Stimulated activated CD8-positive, alpha-beta memory T cell treated with anti-CD3 and anti-CD28 coated beads, Interleukin-12 subunit alpha, Interleukin-12 subunit beta, amount 100 ng/mL, for 4 hours (primary cell): Measurements from ENCODE around the gene ABR.
A peak's percentile ranks its signal among the peaks of the same experiment; 100 is the strongest.
"Not testable (repeated sequence)": the region's sequence is repeated elsewhere in the genome, so short reads cannot be mapped to it uniquely, and the experiment has no call there.

Experiments used
- DNase-seq: peaks from one replicate; pipeline ENCODE4 v3.0.0-alpha.2; 2020; ENCODE audit warnings: low read depth

The ABR gene

DNA sequence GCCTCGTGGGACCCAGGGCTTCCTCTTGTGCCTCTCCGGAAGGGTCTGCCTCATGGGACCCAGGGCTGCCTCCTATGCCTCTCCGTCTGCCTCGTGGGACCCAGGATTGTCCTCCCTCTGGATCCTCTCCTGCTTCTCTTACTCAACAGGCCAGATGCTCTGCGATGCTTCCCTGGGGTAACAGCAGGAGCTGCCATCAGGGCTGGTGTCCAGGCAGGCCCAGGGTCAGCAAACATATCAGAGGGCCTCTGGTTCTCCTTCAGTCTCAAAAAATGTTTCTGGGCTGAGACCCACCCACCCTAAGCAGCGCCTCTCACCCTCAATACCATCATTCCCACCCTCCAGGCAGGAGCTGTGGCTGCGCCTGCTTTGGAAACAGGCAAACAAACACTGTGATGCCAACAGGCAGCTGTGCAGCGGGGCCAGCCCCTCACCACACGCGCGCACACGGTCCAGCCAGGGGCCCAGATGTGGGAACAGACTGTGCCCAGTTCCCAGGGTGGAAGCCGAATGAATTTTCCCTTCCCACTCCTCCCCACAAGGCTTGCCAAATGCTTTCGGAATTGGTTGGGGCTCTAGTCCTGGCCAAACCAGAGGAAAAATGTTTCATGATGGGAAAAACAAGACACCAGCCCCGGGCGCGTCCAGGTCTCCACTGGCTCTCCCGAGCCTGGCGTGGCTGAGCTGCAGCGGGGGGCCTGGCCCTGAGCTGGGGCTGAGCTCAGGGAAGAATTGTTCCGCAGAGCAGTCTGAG is 171.6 kb downstream of the ABR start:
- DNase-seq = no peak

DNA sequence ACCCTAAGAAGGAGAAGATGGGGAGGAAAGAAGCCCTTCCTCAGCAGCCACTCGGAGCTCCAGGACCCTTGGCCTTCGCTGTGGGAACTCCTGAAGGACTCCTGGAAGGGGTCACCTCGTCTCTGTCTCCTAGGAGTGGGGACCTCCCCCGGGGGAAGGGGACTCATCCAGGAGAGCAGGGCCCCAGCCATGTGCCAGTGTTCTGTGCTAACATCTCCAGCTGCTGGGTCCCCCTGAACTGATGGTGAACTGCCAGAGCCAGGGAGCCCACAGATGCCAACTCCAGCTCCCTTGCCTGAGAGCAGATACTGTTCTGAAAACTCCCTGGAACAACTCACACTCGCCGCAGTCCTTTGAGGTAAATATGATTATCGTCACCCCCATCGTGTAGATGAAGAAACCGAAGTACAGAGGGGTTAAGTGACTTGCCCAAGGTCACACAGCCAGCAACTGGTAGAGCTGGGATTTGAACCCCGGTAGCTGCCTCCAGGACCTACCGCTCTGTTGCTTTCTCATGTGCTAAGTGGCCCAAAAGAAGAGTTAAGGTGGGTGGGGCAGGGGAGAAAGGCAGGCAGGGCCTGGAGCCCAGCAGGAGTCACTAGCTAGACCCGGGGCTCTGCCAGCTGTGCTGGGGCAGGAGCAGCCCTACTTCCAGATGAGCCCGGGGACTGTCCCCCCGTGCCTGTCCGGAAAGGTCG is 172.3 kb downstream of the ABR start:
- DNase-seq = no peak

DNA sequence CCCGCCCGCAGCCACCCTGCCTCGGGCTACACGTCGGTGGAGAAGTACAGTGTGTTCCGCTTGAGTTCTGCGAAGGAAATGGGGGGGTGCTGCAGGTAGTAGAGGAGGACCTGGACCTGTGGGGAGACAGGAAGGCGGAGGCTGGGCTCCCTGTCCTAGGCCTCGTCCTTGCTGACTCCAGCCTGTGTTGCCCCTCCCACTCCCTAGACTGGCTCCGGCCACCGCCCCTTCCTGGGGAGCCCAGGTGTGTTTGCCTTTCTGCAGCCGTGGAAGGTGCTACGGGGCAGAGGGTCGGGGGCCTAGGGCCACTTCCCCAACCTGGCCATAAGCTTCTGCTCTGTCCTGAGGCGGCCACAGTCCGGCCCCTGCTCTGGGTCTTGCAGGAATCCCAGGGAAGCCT is 173.7 kb downstream of the ABR start:
- no peak for DNase-seq

DNA sequence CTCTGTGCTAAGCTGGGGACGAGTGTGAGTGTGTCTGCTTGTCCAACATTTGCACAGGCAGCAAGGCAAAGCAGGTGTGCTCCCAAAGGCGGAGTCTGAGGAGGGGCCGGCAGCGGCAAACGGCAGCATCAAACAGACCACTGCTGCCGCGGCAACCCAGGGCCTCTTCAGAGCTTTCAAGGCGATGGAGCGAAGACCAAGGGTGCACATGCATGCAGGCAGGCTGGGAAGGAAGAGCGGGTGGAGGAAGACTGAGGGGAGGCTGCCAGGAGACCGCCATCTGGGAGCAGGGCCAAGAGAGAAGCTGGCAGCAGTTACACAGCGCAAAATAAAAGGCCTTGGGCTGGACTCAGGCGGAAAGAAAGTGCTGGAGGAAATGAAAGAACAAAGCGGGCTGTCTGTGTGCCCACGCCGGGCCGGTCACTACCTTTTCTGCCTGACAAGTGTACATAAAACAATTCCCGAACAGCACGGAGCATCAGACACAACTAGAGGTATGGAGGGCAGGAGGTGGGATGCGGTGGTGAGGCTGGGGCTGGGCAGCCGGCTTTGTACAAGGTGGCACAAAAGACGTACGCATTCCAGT is 174.3 kb downstream of the ABR start:
- no peak for DNase-seq

DNA sequence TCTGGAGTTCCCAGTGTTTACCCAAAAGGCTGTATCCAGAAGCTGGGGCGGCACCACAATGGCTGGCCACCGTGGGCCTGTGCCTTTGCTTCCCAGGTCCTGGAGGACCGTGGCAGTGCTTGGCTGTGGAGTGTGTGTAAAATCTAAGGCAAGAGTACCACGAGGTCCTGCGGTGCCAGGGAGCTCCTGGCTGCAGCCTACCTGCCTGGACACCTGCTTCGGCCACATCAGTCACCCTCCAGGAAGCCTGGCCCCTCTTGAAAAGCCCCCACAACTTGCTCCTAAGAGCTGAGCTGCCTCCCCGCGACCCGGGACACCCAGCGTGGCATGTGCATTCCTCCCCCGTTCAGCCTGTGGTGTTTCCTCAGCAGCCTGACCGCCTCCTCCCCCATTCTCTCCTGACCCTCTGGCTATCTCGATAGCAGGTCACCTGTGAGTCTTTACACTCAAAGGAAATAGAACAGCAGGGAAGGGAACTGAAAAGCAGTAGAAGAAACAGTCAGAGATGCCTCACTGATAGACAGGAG is 174.9 kb downstream of the ABR start:
- DNase-seq = no peak

DNA sequence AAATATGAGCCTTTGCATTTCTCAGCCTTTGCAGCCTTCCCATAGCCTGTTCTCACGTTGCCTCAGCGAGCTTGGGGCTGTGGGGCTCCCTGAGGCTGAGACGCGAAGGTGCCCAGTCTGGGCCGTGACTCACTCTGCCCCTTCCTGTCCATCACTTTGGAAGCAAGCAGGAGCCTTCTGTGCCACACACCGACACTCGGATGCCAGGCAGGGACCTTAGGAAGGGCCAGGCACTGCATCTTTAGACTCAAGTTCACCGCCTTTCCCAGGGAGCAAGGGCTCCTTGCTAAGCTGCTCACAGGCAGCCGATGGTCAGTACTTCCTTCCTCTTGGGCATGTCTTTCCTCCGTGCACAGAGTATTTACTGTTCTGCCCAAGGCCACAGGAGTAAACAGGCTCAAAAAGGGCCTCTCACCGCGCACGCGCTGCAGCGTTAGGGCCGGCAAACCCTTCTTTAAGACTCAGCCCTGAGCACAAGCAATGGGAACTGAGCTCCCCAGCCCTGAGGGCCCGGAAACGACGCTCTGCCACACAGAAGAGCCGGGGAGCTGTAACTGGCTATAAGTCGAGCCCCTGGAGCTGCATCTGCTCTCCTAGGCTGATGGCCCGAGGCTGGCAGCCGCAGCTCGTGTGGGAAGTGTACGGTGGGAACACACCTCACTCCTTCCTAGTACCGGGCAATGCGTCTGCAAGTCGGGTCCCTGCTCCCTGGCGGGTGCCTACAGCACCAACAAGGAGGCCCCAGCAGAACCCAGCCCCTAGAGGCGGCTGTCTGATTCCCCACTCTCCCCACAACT is 175.6 kb downstream of the ABR start:
- no peak for DNase-seq

DNA sequence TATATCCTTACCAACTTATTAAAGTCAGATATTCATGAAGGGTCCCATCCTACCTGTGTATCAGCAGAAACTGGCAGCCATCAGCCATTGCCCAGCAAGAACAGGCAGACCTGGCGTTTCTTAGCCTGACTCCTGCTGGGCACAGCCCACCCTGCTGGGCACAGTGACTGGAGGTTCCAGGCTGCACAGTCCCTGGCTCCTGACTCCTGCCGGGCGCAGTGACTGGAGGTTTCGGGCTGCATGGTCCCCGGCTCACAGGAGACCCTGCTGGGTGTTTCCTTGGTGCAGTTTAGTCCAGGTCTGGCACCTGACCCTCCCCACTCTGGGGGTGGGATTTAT is 176.2 kb downstream of the ABR start:
- no peak for DNase-seq

DNA sequence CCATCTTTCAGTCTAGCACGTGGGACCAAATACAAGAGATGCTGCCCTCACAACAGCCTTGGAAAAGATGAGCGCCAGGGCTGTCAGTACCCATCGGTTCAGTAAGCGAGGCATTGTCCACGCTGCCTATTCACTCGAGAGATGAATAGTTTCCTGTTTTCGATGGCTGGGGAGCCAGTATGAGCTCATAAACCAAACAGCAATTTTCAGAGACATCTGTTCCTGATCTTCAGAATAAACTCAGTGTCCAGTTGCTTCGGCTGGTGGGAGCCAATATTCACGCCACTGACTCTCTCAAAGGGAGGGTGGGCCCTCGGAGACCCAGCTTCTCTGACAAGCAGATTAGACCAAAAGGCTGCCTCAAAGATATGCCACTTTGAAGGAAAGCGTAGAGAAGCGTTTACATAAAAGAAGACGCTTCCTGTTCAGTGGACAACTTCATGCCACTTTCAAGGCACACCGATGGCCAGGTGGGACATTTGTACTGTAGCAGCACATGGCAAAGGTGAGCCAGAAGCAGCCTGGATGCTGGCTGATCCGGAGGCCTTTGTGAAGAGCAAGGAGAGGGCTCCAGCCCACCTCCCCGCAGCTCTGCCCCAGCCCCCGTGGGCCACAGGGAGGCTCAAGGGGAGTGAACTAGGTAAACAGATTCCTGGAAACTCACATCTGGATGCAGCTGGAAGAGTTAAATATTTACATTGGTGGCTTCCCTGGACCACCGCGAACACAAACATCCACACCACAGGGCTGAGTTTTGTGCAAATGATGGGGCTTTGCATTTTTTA is 176.8 kb downstream of the ABR start:
- no peak for DNase-seq

DNA sequence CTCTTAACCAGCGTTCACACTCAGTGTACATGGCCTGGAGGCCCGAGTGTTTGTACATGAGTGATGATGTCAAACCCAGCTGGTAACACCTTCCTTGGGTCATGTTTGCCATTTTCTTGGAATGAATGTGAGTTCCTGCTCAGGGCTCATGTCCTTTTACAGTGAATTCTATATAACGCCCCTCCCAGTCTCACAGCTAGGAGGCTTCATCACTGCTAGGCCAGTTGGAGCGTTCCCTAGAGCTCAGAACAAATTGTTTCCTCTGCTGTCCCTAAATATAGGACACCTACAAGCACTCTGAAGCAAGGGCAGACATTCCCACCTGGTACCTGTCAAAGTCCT is 177.4 kb downstream of the ABR start:
- DNase-seq = no peak

DNA sequence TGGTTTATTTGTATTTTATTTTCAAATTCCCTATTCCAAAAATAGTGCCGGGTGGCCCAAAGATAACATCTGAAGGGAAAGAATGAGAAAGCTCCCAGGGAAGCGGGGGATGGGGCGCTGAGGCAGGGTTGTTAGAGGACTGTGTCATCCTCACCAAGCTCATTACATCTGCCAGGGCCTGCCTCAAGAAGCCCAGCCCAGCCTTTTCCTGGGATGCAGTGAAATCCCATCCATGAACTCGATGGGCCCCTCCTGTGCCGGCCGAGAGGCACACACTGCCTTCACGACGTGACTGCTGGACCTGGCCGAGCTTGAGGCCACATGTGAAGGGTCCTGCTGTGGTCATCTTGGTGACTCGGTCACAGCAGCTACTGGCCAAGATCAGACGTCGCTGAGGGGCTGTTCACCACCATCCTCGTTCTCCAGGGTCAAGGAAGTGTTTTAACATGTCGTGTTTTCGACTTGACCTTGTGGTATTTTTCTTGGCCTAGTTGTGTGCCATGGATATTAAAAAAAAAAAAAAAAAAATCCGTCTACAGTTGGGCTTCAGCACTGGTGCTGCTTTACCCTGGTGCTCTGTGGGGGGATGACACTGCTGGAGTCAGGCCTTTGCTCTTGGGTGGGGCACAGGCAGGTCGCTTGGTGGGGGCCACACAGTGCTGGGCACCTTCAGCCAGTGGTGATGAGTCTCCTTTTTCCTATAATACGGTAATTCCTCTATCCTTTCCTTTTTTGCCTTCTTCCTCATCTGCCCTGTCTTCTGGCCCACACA is 178.0 kb downstream of the ABR start:
- no peak for DNase-seq

DNA sequence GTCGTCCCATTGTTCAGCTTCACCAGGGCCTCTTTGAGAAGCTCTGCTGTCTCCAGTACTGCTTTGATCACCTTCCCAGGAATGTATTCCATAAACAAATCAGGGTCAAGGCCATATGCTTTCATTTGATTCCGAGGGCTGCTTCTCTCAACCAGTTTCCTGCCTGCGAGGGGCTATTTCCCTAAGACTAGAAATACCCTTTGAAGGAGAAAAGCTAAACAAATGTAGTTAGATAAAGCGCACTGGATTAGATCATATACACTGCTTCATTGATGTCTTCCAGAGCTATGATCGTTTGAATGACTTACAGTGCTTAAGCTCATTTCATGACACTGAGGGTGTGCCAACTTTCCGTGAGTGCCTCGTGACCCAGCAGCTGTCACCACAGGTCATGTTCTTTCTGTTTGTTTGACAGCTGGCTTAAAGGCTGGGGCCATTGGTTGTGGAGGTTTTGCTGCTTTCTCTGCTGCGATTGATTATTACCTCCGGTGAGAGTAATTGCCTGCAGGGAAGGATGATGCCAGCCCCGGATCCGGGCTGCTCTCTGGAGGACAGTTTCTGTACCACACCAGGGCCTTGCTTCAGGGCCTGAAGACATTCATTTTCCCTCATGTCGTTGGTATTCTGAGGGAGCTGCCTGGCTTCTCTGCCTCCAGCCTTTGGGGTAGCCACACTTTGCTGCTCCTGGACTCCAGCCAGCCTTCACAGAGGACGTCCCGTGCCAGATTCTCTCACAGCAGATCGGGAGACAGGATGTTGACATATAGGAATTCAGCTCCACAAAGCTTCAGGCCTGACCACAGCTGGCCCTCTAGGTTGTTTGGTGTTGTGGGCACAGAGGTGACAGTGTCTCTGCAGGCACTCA is 179.0 kb downstream of the ABR start:
- DNase-seq = no peak

DNA sequence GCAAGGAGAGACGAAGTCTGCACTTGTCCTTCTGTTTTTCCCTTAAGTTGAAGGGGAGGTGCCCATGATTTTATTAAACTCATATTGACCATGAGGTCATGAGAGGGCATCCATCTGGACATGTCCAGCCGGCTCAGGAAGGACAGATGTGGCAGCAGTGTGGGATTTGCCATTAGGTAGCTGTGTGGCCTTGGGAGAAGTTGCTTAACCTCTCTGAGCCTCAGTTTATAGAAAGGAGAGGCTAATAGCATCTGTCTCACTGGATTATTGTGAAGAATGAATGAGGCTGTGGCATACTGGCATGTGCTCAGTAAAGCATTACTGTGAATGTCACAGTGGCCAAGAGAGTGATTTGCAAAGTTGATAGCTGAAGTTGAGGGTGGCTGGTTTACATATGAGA is 181.7 kb downstream of the ABR start:
- no peak for DNase-seq

DNA sequence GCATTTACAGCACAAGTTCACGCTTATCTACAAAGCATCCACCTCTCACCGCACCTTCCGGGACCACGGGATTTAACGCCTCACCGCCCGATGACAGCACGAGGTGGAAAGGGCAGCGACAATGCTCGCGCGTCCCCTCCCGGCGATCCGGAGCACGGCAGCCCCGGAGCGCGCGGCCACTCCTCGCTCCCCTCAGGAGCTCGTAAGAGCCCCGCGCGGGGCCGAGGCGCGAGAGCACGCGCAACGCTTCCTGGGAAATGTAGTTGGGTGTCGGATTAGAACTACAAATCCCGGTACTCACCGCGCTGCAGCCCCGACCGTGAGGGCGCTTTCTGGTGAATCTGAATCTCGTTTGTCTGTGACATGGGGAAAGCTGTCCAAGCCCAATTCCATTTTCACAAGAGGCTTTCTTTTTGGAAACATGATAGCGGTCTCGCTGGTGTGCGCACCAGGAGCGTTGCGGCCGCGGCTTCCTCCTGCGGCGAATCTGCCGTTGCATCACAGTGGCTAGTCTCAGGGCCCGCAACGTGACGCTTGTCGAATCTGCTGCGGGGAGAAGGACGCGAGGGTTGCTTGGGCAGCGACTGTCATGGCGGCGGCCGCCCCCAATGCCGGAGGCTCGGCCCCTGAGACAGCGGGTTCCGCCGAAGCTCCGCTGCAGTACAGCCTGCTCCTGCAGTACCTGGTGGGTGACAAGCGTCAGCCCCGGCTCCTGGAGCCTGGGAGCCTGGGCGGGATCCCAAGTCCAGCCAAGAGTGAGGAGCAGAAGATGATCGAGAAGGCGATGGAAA is 183.0 kb downstream of the ABR start, which contains the start of gene TIMM22:
Gene TIMM22, plus strand, starts transcription at position 576 of the 791 bp plus-strand sequence. Its CDS starts 14 bp downstream, at position 590.
- DNase-seq = peak; percentile 84

DNA sequence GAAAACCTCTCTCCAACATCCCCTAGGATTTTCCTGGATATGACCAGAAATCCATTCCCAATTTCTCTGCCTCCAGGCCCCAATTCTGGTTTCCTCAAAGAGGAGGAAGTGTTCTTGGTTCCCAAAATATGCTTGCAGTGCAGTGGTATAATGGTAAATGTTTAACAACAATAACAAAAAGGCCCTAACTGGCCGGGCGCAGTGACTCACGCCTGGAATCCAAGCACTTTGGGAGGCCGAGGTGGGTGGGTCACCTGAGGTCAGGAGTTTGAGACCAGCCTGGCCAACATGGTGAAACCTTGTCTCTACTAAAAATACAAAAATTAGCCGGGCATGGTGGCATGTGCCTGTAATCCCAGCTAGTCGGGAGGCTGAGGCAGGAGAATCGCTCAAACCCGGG is 184.5 kb downstream of the ABR start:
- DNase-seq = not testable (repeated sequence)

DNA sequence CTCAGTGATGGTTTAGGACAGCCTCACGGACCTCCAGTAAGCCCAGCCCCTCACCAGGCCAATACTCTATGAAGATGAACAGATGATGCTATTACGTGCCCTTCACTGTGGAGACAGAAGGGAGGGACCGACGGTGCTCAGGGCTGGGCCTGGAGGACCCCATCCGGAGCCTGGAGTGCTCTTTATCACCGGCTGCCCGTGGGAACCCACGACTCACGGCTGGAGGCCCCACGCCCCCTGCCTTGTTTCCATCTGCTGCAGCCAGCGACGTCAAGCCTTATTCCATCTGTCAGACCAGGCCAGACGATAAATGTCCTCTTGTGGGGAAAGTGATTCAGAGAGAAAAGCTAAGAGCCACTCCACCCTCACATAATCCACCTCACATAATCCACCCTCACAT is 186.8 kb downstream of the ABR start:
- DNase-seq = no peak

DNA sequence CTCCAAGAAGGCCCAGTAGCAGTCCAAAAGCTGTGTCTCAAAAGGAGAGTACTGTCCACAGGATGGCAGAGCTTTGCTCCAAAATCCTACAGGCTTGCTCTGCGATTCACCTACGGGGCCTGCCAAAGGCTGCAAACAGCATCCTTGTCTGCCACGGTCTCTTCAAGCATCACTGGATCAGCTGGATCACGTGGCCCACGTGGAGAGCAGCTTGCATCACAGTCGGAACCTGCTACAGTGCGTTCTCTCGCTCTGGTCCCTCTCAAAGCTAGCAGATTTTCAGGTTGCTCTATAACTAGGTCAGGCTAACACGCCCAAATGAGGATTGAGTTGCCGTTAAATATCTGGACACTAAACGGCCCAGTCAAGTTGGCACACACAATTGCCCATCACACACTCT is 191.2 kb downstream of the ABR start:
- no peak for DNase-seq

DNA sequence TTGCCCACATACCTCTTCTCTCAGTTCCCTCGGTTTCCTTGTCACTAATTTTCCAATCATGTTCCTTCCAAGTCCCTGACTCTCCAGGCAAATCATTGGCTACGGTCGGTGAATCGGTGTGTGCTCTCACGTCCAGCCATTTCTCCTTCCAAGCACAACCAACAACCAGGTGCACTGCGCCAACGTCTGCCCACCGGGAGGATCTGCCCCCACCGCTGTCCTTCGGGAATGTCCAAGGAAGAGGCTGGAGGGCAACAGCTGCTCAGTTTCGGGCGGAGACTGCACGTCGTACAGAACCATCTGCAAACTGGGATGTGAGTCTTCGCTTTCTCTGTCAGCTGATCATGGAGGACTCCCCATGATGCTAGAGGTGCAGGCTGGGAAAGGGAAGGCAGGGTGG is 191.8 kb downstream of the ABR start:
- no peak for DNase-seq

DNA sequence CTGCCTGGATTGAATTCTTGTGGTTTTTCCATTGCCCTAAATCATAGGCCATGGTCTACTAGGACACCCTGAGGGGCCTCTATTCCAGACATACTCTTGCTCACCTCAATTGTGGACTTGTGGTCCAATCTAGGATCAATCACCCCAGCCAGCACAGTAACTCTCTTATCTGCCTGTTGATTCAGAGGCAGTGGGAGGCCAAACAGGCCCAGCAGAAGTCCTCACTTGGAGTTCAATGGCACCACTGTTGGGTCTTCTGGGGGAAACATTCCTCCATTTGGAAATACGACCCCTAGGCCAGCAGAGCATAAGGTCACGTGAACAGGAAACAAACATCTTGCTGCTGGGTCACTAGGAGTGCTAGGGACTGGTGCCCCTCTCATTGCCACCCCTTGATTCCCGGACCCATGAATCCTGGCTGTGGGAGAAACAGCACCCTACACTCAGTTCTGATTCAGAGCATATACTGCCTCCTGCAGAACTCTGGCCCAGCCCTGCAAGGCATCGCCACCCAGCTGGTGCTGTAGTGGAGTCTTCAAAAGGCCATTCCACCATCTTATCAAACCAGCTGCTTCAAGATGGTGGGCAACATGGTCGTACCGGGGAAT is 193.4 kb downstream of the ABR start:
- no peak for DNase-seq

DNA sequence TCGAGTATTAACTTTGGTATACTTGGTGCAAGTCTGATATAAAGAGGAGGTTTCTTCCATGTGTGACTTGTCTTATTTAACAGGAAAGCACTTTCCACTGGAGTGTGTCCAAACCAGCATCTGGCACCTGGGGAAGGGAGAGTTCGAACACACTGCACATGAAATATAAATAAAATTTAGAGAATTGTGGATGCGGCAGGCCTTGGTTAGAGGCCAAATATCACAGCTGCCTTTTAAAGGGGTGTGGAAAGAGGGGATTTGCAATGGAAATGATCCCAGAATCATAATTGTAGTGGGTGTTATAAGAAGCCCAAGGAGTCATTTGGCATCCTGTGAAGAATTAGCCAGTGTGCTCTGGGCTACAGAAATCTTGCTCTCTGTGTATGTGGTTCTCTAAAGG is 195.9 kb downstream of the ABR start:
- no peak for DNase-seq
